ENCODE measurements around the gene H3-3A.

Gene H3-3A

GRCh38 chr1:226078374-226078773, 15.9 kb downstream of the H3-3A start:
- no peak for TF ChIP-seq CTCF (IDR thresholded peaks at IDR 0.05; ENCODE audit: low read depth, low read length)

GRCh38 chr1:226082587-226082917, 20.0 kb downstream of the H3-3A start:
- H3K4me3 ChIP-seq (replicated peaks in 1 of 2; ENCODE audit: low read depth in 2 of 2, low read length in 2 of 2): peak overlapping the region; percentile 61 to 70
- no peak for TF ChIP-seq CTCF (IDR thresholded peaks at IDR 0.05; ENCODE audit: low read depth, low read length)
- DNase-seq (ENCODE audit: low read depth in 2 of 2): no peak

More at GRCh38 chr1:226078374-226078773, 15.9 kb downstream of the H3-3A start:
- H3K4me3 ChIP-seq (replicated peaks in 1 of 2; ENCODE audit: low read depth in 2 of 2, low read length in 2 of 2): no peak overlapping the region
- DNase-seq (ENCODE audit: low read depth in 2 of 2): no peak

GRCh38 chr1:226082959-226083301, 20.4 kb downstream of the H3-3A start:
- DNase-seq (ENCODE audit: low read depth in 2 of 2): peak; percentile 43 to 56
- H3K4me3 ChIP-seq (replicated peaks in 1 of 2; ENCODE audit: low read depth in 2 of 2, low read length in 2 of 2): peak overlapping the region; percentile 61 to 70
- no peak for TF ChIP-seq CTCF (IDR thresholded peaks at IDR 0.05; ENCODE audit: low read depth, low read length)

GRCh38 chr1:226083302-226084101, 21.0 kb downstream of the H3-3A start:
- TF ChIP-seq CTCF (IDR thresholded peaks at IDR 0.05; ENCODE audit: low read depth, low read length): no peak
- DNase-seq (ENCODE audit: low read depth in 2 of 2): peak; percentile 80 to 85
- peak overlapping the region; percentile 61 to 70 for H3K4me3 ChIP-seq (replicated peaks in 1 of 2; ENCODE audit: low read depth in 2 of 2, low read length in 2 of 2)

GRCh38 chr1:226085675-226086285, 23.3 kb downstream of the H3-3A start:
- DNase-seq (ENCODE audit: low read depth in 2 of 2): no peak
- no peak for TF ChIP-seq CTCF (IDR thresholded peaks at IDR 0.05; ENCODE audit: low read depth, low read length)
- no peak overlapping the region for H3K4me3 ChIP-seq (replicated peaks in 1 of 2; ENCODE audit: low read depth in 2 of 2, low read length in 2 of 2)

GRCh38 chr1:226086776-226087175, 24.3 kb downstream of the H3-3A start:
- DNase-seq (ENCODE audit: low read depth in 2 of 2): no peak
- no peak for TF ChIP-seq CTCF (IDR thresholded peaks at IDR 0.05; ENCODE audit: low read depth, low read length)
- no peak overlapping the region for H3K4me3 ChIP-seq (replicated peaks in 1 of 2; ENCODE audit: low read depth in 2 of 2, low read length in 2 of 2)
